OCI-M2 (cell line): ENCODE results near the gene PAX2.

Experiments
- DNase-seq: peaks from one replicate; lab custom pipeline; 2025; ENCODE audit not compliant: unreplicated experiment; lab: John Stamatoyannopoulos, UW

PAX2 gene

DNA sequence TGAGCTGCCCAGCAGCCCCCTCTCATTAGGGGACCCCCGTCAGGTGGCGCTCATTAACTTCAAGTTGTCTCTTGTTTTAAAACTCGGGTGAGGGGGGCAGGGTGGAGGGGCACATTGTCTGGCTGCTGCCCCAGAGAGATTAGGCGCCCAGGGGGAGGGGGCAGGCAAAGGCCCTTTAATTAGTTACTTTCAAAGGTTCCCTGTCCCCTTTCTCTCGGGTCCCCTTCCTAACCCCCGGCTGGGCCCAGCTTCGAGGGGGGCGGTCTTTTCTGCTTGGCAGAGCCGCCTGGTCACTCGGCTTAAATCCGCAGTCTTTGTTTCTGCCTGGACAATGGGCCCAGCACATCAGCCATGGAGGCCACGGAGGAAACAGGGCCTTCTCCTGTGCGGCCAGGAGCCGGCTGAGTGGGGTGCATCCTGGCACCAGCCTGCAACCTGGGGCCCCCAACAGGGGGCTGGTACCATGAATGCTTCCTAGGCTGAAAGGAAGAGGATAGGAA, 128.5 kb downstream of the PAX2 start:
- DNase-seq = no peak

DNA sequence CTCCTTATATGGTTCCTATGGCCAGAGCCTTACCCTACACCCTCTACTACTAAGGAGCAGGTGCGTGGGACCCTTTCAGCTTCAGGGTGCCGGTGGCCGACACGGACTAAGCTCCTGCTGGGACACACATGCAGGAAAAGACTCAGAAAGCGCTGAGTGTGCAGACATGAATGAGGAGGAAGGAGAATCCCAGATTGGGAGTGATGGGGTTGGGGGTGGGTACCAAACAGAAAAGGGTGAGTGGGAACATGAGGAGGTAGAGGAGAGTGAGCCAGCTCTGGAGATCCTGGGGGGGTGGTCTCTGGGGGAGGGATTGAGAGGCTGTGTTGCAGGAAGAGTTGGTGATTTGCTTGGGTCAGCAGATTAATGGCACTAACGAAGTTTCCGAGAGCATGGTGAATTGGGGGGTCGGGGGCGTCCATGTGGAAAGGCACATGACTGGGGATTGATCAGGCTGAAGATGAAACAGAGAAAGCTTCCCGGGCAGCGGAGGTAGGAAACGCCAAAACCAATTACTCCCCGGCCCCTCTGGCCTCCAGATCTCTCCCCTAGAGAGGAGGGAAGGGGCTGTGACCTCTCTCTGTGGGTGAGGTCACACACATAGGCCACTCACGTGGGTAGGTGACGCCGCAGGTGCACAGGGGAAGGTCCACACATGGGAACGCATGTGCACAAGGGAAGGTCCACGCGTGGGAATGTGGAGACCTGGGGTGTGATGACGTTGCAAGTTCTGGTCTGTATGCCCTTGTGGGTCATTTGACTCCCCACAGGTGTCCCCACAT, 129.5 kb downstream of the PAX2 start:
- no peak for DNase-seq

DNA sequence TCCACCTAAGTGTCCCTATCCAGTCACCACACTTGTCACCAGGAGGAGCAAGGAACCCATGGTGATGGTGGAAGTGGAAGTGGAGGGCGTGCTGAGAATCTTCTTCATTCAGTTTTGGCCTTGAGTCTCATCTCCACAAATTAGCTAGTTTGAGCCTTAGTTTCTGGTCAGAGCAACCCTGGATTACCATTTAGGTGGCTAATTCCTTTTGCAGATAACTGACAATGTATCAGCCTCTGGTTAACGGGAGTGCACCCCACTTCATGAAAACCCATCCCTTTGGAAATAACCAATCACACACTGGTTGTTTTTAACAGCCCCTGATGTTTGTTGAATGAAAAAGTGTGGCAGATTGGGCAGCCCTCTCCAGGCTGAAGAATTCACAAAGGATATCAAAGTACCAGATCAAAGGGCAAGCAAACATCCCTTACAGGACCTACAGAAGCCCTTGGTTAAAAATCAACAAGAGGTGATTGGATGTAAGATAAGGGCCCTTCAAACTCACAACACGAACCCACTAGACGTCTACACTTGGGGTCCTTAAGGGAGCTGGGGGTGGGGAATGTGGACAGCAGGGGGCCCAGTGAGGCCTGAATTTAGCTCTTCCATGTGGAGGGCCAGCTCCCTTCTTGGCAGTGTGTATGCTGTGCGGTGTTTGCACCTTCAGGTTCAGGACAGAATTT, 130.2 kb downstream of the PAX2 start:
- no peak for DNase-seq

DNA sequence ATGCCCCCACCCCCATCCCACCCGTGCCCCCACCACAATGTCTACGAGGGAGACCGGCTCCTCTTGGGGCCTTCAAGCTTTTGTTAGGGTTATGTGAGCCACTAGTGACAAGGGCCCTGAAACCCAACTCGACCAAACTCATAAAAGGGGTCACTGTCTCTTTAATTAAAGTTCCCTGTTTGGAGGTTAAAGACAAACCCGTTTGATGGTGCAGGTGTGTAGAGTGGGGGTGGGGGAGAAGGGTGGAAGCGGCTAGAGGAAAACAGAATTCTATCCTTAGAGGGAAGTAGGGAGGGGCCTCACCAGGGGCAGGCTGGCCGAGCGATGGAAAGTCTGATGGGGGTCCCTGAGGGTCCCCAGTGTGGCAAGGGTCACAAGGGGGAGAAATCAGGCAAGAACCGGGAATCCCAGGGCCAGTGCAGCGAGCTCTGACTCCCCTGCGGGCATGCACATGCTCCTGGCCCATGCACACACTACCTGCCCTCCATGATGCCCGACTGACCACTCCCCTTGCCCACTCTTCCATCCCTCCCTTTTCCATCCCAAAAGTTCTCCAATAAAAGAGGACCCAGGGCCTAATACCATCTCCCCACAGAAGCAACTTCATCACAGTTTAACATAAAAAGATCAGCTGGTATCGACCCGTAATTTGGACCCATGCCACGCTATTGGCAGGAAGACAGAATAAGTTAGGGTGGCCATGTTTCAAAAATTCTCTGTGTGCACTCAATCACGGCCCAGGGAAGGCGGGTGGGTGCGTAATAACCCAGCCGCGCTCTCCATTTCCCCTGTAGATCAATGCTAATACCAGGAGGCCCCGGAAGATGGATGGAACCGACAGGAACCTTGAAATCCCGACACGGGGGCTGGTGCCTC, 131.4 kb downstream of the PAX2 start:
- DNase-seq = no peak

DNA sequence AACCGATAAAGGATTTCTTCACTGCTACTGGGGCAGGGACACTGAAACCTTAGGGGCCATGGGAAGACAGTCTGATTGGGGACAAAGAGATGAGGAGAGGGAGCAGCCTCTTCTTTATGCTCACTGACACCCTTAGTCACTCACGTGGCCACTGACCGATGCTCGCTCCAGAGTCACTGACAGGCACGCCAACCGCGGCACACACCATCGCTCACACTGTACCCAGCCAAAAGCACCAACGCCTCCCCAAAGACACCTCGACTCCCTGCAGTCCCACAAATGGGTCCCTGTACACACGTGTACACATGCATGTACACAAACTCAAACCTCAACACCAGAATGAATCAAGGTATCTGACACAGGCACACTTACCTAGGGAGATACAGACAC, 132.1 kb downstream of the PAX2 start:
- no peak for DNase-seq

DNA sequence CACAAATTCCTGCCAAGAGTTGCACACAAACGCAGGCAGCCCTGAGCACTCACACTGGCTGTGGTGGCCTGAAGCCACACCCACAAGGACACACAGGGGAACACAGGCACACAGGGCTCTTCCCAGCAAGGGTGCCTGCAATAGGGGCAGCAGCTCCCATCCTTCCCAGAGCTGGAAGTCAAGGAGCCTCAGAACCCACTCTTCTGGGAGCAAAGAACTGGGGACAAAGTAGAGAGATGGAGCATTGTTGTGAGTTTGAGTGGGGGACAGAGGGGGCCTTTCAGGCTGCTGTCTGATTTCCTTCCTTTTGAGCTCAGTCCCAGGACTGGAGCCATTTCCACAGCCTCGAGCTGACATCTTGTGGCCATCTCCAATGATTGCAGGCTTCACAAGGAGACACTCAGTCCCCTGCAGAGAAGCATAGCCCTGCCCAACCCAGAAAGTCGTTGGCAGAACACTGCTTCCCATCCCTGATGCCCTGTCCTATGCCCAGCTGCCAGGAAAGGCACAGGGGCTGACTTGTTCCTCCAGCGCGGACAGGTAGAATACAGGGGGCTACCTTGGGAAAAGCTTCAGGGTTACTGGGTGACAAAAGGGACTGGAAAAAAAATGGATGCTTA, 133.0 kb downstream of the PAX2 start:
- peak; percentile 13 for DNase-seq
